Activated T-cell treated with anti-CD3 and anti-CD28 coated beads for 48 hours (primary cell): ENCODE data around the gene ZFAND6.
"Not testable (repeated sequence)": the region's sequence is repeated elsewhere in the genome, so short reads cannot be mapped to it uniquely, and the experiment has no call there.

Experiments
- DNase-seq: peaks from one replicate; pipeline ENCODE4 v3.0.0-alpha.2; 2020; ENCODE audit warnings: low read depth

Gene ZFAND6

GRCh38 chr15:80099241-80099640 is 39.8 kb downstream of the ZFAND6 start:
- no peak for DNase-seq

- DNase-seq = not testable (repeated sequence)
Observed at GRCh38 chr15:80099662-80100061, 40.2 kb downstream of the ZFAND6 start.

- no peak for DNase-seq
Observed at GRCh38 chr15:80100247-80100646, 40.8 kb downstream of the ZFAND6 start.

GRCh38 chr15:80105193-80105592 is 45.7 kb downstream of the ZFAND6 start:
- no peak for DNase-seq

DNA sequence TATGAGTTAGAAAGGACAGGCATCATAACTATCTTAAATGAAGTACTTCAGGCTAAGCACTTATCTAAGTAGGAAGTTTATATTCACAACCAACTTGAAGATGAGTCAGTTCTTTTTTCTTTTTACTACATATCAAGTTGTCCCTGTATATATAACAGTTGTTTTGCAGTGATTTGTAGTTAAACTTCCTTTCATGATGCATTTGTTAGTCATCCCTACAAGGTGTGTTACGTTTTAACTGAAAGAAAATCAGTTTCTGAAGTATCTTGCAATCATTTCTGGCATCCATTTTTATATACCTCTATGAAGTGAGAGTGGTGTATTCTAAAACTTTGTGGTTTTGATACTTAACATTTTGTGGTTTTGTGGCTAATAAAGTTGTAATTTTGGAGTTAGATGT is 46.1 kb downstream of the ZFAND6 start:
- no peak for DNase-seq

DNA sequence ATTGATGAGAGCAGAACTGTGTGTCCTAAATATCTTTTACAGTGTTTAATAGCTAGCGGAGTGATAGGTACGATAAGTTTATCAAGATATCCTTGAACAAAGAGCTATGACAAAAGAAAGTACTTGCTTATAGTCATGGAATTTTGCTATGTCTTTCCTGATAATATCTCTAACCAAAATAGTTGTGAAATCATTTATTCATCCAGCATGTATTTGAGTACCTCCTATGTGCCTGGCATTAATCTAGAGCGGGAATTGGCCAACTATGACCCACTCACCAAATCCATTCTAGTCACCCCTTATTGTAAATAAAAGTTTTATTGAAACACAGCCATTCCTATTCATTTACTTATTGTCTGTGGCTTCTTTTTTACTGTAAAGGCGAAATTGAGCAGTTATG is 46.6 kb downstream of the ZFAND6 start:
- no peak for DNase-seq

GRCh38 chr15:80107204-80107603 is 47.7 kb downstream of the ZFAND6 start:
- DNase-seq = no peak

DNA sequence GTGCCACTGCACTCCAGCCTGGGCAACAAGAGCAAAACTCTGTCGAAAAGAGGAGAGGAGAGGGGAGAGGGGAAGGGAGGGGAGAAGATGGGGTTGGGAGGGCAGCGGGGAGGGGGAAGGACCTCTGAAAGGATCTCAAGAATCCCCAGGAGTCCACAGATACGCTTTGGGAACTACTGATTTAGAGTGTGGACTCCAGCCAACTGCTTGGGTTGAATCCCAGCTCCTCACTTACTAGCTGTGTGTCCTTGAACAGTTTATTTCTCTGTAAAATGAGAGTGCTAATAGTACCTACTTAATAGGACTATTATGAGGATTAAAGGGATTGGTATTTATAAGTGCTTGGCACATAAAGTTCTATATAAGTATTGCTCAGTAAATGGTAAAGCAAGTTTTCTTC is 48.3 kb downstream of the ZFAND6 start:
- DNase-seq = no peak

GRCh38 chr15:80109388-80109787 is 49.9 kb downstream of the ZFAND6 start:
- DNase-seq = no peak

- no peak for DNase-seq
Observed at GRCh38 chr15:80110920-80111319, 51.4 kb downstream of the ZFAND6 start.

DNA sequence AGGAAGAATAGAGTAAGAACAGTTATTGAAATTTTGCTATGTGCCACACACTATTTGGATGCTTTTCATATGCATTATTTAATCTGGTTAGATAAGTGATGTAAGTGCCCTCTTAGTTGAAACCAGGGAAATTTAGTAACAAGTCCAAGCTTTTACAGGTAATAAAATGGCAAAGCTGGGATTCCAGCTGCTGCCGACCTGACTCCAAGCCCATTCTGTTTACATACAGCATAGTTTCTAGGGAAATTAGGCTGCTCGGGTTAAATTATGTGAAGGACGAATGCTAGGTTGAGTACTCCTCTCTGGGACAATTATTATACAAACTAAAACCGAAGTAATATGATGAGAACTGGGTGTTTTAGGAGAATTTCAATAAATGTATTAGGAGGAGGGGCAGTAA is 54.6 kb downstream of the ZFAND6 start:
- DNase-seq = no peak

DNA sequence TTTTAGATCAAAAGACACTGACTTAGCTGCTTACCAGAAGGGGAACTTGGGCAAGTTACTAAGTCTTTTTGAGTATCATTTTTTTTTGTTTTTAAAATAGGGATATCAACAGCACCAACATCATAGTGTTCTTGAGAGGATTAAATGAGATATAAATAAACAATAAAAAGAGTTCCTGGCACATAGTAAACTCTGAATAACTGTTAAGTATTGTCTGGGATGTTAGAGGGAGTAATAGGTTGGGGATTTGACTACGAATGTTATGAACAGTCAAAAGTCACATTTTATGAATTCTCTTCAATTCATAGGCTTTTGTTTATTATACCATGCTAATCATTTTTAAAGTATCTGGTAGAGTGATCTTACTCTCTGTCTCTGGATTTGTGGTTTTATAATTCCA is 55.5 kb downstream of the ZFAND6 start:
- no peak for DNase-seq

DNA sequence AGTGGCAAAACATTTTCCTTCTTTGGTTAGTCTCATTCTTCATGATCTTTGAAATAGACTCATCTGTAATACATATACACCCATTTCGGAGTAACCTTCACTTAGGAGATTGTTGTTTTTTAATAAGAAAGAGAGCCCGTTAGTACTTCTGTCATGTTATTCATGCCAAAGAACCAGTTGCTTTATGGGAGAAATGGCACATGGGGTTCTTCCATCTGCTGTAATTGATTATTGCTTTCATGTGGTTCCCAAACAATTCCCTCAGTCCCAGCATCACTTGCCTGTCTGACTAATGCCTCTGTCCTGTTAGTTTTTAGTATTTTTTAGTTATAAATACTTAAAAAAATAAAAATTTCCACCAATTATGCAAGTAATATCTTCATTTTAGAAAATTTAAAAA is 59.5 kb downstream of the ZFAND6 start:
- no peak for DNase-seq

DNA sequence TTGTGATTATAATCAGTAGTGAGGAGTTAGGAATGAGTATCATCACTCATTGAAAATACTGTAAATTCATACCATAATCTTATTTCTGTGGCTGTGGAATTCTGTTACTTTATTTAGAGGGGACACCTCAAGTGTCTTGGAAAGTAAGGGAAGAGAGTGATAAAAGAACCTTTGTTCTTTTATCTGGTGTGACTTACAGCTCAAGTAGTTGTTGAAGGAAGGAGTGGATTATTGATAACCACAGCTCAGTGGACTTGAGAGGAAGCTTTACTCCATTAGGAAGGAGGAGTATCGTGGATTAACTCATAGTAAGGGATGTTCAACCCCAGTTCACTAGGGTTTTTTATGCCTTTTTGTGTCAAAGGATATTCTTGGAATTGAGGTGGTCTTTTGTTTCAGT is 61.2 kb downstream of the ZFAND6 start:
- DNase-seq = no peak

GRCh38 chr15:80121546-80121945 is 62.1 kb downstream of the ZFAND6 start:
- no peak for DNase-seq

GRCh38 chr15:80123034-80123433 is 63.6 kb downstream of the ZFAND6 start:
- no peak for DNase-seq

GRCh38 chr15:80127253-80127652 is 67.8 kb downstream of the ZFAND6 start:
- DNase-seq = not testable (repeated sequence)

DNA sequence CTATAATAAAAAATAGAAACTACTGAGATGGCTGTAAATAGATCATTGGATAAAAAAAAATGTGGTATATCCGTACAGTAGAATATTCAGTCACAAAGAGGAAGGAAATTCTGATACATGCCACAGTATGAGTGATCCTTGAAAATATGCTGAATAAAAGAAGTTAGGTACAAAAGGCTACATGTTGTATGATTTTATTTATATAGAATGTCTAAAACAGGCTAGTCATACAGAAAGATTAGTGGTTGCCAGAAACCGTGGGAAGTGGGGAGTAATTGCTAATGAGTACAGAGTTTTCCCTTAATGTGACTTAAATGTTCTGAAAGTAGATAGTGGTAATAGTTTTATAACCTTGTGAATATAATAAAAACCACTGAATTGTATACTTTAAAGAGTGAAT is 68.4 kb downstream of the ZFAND6 start:
- DNase-seq = no peak

DNA sequence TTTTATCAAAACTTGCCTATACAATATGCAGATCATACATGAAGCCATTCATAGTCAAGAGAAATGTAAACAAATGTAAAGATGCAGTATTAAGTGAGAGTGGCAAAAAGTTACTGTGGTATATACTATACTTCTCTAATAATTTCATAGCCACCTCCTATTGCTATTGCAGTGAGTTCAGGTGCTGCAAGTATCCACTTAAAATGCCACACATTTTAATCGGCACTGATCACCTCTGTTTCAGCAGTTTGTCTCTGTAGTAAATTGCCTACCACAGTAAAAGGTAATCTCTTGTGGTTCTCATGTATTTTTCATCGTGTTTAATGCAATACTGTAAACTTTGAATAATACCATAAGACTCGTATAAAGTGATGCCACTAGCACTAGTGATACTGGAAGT is 72.9 kb downstream of the ZFAND6 start:
- no peak for DNase-seq

DNA sequence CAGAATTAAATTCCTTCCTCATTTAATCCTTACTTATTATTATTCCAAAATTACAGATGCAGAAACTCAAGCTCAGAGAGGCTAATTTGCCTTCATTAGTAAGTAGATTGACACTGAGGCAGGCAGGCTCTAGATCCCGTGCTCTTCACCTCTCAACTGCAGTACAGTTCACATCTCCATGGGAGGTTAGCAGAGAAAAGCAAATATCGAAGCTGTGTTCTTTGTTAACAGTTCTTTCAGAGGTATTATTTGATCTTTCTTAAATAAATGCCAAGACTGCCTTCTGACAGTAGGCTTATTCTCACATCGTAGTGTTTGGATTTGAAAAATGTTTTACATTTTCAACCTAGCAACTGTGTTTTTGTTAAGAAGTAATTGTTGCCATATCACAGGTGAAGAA is 77.4 kb downstream of the ZFAND6 start:
- no peak for DNase-seq

DNA sequence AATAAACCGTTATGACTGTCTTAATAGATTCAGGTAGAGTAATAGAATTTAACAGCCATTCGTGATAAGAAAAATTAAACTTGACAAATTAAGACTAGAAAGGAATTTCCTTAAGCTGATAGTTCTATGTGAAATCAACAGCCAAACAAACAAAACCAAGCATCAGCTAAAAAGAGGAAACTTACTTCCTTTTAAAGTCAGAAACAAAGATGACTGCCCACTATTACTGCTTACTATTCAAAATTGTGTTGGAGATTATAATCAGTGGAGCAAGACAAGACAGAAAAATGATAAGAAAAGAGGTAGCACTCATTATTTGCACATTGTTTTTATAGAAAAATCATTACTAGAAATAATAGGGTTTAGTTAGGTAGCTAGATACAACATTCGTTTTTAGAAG is 79.5 kb downstream of the ZFAND6 start:
- no peak for DNase-seq

DNA sequence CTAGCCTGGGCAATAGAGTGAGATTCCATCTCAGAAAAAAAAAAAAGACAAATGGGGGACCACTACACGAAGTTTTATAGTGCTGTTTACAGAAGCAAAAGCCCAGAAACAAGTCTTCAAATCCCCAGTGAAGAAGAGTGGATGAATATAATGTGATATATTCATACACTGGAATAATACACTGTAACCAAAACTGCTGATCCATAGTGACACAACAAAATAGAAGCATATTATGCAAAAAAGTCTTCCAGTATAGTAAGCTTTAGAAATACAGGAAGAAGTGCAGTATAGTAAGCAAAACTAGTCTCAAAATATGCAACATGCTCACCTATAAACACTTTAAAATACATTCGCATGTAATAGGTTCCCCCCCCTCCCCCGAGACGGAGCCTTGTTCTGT is 81.4 kb downstream of the ZFAND6 start:
- no peak for DNase-seq

DNA sequence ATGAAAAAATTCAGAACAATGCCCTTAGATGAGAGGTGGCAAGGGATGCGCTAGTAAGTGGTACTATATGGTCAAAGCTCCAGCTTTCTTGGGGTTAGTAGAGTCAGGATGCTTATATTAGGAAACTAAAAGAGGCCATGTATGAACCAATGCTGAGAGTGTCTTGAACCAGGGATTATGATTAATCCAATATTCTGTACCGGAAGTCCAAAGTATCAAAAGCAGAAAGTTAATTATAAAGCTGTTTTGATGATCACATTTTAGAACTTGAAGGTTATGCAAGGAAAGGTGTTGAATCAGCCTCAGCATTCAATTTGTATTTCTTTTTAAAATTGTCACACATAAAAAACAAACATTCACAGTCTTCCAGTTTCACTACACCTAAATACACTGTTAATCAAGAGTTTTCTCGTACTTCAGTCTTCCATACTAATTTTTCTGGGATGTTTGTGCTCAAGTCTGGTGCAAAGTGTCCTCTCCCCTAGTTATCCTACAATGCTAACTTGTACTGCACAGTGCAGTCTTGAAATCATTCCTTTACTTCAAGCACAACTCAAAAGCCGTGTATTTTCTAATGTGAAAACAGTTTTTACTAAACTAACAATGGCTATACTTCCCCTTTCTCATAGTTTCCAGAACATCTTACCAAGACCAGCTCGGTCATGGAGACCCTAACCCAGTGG is 82.6 kb downstream of the ZFAND6 start:
- no peak for DNase-seq

GRCh38 chr15:80142646-80143045 is 83.2 kb downstream of the ZFAND6 start:
- no peak for DNase-seq

DNA sequence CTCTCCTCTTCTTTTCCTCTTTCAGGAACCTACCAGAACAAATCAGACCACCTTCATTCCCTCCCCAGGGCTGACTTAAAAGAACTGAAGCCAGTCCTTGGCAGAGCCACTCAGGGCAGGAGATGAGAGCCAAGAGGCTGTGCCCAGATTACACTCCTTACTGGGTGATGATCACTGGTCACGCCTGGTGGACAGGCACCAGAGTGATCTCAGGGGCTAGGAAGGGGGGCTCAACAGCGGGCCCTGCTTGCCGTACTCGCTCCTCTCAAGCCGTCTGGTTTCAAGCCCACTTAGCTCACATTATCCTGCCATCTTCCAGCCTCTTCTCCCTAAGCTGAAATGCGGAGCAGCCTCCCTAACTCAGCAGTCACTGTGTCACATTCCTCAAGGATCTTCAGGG is 91.7 kb downstream of the ZFAND6 start:
- no peak for DNase-seq
